CD4-positive, alpha-beta T cell treated with Interleukin-6 for 4 hours (primary cell): ENCODE results near the gene PRKN.

Source experiments
- DNase-seq: peaks from one replicate; pipeline ENCODE4 v3.0.0-alpha.2; 2020; ENCODE audit warnings: mixed read lengths

PRKN gene

DNA sequence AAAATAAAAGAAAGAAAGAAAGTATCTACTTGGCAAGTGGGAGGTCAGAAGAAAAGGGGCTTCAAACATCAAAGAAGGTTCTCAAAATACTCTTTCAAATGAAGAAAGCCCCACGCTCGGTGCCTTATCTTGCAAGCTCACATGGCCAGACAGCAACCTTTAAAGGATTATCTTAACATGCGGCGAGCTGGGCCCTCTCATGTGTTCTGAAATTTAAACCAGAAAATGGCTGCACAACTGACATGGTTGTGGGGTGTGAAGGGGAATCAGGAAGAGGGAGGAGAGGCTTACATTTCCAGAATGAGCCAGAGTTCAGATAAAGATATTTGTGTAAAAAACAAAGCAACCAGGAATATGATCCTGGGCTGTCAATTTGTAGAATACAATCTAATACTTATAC, 363.1 kb downstream of the PRKN start:
- no peak for DNase-seq

DNA sequence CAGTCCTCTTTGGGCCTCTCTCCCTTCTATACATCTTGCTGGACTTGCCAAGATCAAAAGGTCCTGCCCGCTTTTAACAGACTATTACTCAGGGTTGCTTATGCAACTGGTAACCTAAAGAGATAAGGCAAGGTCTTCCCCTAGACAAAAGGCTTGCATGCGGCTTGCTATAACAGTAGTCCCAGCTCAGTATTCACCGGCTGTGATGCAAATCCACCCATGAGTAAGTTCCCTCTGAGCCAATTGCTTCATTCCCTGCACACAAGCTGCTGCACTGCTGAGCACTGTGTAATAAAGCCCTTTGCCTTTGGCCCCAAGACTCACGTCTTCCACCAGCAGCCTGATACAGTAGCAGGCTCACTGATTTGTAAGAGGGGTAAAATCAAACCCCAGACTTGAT, 363.8 kb downstream of the PRKN start:
- DNase-seq, result no peak

DNA sequence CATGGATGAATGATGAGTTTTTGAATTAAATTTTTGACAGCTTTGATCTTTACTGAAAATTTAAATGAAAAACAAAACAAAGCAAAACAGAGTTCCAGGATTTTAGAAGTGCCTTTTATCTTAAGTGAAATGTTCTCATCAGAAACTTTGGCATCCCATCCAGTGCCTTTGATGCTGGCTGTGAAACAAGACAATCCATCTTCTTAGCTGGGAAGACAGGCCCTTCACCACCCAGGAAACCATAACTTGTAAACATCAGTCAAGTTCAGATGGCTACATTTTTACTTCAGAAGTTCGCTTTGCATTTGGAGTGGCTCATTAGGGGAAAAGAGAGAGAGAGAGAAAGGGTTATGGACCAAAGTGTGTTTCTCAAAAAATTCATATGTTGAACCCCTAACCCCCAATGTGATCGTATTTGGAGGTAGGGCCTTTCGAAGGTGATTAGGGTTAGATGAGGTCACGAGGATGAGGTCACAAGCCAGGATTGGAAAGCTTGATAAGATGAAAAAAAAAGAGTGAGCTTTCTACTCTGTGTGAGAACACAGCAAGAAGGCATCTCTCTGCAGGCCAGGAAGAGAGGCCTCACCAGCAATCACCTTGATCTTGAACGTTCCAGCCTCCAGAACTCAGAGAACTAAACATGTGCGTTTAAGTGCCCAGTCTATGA, 366.5 kb downstream of the PRKN start:
- no peak for DNase-seq

DNA sequence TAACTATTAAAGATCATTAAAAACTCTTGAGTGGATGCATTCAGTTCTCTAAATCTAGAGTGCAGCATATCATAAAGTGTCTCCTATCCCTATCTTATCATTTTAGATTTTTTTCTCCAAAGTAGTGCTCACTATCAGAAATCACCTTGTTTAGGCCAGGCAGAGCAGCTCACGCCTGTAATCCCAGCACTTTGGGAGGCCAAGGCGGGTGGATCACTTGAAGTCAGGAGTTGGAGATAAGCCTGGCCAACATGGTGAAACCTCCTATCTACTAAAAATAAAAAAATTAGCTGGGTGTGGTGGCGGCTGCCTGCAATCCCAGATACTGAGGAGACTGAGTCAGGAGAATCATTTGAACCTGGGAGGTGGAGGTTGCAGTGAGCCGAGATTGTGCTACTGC, 368.9 kb downstream of the PRKN start:
- no peak for DNase-seq

DNA sequence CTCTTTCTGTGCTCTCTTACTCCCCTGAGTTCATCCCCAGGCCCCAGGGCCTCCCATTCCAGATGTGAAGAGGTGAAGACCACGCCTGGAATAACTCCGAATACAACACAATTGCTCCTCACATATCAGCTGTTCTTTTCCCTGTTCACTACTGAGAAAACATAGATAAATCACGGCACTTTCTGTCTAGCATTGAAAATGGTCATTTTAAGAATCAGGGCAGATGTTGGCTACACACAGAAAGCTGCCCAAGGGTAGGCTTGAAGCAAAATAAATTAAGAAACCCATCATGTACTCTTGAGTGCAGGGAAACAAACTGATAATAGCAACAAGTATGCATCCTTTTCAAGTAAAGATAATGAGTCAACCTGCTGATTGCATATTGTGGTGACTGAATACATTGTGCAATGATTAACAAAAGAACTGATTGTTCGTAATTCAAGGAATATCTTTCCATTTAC, 382.5 kb downstream of the PRKN start:
- DNase-seq, result no peak

DNA sequence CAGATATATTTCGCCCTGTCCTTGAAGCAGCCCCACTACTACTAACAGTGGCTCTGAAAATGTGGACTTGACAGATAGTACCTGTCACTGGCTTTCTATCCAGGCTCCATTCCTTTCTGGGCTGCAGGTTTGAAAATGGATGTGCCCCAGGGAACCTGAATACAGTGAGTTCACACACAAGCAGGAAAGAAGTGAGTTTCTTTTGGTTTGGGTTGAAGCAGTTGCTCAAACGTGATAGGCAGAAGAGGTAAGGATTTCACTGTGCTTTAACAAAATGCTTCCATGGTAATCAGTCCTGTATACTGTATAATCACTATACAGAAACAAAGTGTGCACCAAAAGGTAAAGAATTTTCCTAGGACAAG, 382.9 kb downstream of the PRKN start:
- DNase-seq, result no peak

DNA sequence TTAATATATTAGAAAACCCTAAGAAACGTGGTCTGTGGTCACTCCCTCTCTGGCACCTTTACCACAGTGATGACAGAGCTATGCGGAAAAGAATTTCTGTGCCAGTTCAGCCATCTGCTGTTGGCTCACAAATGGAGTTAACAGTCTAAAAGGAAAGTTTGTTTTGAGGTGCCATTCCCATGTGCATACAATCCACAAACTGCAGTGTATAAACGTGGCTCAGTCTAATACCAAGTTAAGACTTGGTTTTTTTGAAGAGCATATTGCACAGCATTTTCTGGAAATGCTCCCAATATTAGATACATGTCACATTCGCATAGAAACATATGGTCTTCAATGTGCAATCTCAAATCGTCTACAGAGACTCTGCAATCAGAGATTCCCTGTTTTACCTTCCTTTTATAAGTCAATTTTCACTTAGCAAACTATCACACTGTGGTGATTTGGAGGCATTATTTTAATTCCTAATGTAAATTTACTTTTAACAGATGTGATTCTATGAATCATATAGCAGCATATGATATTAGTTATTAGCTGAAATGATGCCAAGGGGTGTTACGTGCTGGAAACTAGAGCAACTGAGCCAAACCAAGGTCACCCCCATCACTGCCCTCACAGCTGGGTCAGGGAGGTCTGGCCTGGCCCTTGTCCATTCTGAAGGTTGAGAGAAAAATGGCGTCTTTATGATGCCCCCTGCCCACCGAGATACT, 383.5 kb downstream of the PRKN start:
- no peak for DNase-seq

DNA sequence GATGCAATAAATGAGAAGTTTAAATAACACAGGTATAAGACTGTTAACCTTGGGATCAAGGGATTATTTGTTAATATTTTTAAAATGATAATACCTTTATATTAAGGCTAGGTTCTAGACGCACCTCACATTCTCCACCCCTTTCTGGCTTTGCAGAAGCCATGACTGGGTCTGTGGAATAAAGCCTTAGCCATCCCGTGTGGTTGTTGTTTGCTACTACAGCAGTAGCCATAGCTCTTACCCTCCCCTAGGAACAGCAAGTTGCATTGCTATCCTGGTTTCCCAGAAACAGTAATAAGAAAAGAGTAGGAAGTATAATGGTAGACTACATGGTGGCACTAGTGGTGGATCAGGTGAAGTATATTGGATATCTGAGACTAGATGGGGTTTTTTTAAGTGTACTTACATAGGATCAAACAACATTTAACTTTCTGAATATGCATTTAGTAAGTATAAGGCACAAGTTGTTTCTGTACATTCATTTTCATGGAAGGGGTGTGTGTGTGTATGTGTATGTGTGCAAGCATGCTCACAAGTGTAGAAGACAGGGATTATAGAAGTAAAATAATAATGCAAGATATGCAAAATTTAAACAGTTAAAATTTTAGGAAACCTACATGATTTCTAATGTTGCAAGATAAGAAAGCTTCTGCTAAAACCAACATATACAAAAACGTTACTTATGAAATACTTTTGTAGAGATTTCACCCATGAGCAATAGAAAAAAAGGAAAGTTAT, 384.2 kb downstream of the PRKN start:
- DNase-seq, result no peak

DNA sequence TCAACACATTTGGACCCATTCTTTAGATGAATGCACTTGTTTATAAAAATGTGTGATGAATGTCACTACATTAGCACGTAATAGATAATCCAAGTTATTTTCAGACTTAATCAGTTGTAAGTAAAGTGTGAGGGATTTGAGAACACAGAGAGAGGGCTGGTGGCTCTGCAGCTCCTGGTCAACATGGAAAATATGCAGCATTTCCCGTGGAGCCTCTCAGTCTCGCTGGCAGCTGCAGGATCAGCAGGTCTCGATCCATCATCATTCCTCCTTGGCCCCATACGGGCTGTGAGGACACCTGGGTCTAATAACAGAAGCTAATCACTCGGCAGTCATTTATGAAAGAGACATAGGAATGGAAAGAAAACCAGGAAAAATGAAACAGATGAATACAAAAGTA, 390.2 kb downstream of the PRKN start:
- no peak for DNase-seq

DNA sequence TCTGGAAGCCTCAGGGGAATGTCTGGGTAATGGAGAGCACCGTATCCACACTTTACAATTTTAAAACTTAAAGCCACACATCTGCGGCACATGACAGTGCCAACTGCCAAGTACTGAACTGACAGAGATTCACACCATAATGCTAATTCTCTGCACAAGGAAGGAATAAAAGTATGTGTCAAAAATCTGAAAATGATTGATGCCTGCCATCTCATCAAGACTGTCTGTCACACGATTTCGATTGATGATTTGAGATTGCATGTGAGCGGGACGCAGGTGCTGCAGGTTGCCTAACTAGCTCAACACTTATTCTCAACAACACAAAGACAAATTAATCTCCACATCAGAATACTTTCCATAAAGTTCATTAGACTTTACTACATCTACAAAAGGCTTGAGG, 391.2 kb downstream of the PRKN start:
- no peak for DNase-seq

DNA sequence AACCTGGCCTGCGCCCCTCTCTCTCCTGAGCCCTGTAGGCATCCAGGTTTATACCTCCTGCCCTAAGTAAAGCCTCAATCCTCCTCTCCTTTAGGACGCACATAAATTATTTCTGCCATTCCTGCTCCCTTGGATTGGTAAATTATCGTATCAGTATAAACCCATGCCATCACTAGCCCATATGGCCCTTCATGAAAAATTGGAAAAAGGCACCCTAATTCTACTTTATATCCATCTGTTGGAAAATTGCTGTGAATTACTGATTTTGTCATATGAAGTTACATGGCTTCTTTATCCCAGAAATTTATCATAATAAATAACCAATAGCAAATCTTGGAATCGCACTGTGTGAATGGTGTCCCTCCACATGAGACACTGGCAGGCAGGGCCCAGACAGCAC, 395.2 kb downstream of the PRKN start:
- DNase-seq, result no peak

DNA sequence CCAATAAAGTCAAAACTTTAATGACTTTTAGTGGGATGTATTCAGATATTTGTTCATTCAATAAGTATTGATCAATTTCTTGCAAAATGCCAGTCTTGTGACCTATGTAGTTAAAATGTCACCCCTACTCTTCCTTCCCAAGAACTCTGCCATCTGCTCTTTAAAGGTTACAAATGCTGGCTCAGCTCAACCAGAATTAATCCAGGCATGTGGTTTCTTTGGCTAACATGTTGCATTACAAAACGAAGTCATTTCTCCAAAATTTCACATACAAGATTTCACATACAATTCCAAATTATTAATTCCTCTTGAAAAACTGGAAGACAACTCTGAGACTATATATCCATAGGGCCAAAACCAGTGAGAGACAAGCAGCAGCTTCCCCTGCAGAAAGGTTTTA, 395.7 kb downstream of the PRKN start:
- DNase-seq, result no peak

DNA sequence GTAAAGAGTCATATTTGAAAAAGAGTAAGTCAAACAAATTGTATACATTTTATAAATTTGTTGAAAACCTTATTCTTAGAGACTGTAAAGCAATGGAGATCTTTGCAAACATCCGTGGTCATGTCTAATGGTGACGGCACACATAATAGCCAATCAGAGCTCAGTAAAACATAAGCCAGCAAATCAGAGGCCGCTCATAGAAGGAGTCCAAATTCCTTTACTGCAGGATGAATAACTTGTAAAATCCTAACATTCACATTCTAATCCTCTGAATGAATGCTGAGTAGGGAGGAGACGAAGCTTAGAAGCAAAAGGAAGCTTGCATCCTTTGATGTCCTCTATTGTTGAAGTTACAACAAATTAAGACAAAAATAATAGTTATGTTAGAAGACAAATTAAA, 401.7 kb downstream of the PRKN start:
- no peak for DNase-seq

DNA sequence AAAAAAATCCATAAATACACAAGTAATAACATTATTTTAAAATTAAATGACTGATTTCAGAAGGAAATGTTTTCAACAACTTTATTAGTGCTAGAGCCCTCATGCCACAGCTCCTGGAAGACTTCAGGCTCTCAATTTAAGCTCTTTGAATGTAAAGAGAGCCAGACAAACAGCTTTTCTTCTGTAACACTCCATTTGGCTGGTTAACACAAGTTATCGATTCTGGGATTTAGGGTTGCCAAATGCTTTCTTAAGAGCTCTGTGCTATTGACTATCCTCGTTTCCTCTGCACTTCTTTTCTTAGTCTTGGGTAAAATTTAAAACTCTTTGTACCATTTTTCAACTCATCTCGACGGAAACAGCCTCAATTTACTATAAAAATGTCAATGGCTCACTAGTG, 402.5 kb downstream of the PRKN start:
- DNase-seq, result no peak

DNA sequence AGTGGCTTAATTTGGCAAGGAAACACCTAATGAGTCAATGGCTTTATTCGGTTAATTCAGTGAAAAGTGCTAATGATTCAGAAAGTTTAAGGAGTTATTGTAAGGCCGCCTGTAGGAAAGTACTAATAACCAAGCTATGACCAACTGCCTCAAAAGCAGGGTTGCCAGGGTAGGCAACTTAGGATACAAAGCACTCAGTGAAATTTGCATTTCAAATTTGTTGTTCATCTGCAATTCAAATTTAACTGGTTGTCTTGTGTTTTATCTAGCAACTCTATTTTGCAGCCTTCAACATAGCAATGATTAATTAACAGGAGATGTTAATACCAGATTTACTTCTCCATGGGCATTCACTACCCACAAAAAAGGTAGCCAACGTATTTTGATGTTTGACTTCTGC, 412.3 kb downstream of the PRKN start:
- no peak for DNase-seq

DNA sequence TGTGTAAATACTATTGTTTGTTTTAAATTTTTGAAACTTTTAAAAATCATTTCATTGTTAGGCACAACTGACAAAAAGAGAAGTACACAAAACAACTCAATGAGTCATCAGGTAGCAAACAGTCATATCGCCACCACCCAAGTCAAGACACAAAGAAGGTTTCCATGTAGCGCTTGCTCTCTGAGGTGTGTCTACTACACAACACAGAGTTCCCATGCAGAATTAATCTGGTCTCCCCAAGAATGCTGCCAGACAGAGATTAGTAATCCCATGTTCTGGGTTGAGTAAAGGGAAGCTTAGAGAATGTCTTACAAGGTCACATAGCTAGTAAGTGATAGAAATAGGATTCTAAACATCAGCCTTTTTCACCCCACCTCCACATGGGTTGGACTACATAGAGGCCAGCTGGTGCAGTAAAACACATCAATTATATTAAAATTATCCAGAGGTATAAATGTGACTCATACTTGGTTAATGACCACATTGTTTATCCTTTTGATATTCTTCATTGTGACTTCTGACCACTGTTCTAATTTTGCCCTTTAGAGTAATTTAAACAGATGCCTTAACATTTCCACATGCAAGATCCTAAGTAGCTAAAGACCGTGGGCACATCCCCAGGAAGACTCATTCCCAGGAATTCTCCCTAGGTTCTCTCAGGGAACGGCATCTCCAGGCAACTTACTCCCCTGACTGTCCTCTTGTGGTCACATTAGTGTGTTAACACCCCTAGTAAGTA, 413.5 kb downstream of the PRKN start:
- no peak for DNase-seq

DNA sequence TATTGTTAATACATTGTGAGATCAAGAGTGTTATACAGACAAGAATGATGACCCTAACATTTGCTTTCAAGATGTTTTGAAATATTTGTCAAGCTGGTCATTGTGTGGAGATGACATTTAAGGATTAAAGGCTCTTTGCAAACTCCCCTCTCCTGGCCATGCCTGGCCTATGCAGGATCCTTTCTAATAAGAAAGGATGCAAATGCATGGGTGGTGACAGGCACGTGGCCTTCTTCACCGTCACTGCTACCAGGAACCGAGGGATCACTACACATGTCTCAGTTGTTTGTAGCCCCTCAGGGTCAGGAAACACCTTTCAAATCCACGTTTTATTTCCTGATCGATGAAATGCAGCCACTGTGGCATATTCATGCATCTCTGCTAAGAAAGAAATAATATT, 419.7 kb downstream of the PRKN start:
- DNase-seq, result no peak

DNA sequence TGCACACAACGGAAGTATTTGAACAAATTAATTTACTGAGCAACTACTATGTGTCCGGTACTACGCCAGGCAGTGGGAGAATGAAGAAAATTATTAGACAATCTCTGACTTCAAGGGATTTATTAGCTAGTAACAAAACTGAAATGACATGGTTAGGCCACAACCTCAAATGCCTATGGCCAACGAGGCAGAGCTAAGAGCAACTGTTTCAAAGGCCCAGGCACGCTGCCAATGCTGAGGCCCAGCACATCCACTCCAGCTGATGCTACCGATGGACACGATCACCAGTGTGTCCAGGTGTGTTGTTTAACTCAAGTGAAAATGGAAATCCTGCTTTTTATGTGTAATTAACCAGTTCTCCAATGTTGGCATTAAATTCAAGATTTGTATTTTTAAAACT, 420.9 kb downstream of the PRKN start:
- no peak for DNase-seq

DNA sequence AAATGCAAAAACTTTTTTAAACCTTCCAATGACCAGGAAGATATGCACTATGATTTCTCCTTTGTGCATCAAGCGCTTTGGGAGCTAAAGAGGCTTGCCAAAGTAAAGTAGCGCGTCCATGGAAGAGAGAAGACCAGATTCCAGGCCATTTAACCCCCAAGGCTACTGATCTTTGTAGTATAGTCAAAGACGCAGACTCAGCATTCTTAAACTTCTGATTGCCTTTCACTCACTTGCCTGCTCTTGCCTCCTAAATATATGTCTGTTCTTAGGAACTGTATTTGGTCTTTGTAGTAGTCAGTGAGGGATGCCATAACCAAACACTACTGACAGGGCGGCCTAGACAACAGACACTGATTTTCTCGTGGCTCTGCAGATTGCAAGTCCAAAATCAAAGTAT, 426.4 kb downstream of the PRKN start:
- DNase-seq, result no peak

DNA sequence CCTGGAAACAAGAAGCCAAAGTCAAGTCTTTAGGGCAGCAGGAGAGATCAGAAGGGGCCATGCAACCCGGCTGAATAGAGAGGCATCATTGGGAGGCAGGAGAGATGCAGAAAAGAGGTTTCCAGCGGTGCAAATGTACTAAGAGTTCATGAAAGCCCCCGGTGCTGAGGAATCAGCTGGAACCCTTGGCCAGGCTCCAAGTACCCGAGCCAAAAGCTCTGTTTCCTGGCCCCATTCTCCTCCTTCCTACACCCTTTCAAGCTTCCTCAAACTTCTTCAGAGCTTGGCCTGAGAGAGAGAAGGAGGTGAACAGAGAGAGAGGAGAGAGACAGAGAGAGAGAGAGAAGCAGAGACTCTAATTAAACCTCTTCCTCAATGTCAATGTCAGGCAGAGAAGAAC, 433.5 kb downstream of the PRKN start:
- DNase-seq, result no peak

DNA sequence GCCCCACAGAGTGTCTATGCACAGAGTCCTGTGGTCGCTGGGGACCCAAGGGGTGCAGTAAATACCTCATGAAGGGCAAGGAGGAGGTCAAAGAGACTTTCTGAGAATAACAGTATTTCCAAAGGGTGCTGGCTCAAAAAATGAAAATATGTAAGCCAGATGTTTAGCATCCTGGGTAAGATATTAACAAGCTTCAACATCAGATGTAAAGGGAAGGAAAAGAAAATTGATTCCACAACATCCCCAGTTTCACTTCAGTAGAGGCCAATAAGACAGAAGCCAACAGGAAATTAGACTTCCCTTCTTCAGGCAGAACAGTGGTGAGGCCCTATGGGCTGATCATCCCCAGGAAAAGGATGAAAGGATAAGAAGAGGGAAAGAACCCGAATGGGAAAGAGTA, 434.7 kb downstream of the PRKN start:
- no peak for DNase-seq

DNA sequence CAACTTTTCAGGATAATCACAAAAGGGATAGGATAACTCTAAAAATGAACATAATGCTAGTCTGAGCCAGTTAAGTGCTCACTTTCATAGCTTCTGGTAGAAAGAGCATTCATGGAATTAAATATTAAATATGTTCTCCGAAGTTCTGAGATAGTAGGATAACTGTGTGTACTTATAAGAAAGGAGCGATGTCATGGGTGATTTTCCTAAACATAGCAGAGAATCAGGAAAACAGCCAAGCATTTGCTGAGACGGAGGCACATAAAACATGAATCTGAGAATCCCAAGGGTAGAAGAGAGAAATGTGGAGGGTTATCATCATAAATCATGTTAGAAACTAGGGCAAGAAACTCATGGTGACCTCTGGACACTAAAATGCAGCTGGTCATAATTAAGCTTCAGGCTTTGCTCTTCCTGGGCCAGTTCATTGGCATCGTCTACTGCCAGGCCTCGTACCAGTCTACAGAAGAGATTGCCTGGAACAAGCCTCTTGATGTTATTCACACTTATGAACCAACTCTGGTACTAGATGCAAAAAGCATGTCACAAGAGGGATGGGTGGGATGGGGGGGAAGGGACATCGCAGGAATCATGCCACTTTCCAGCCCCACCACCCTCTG, 436.6 kb downstream of the PRKN start:
- DNase-seq, result no peak

DNA sequence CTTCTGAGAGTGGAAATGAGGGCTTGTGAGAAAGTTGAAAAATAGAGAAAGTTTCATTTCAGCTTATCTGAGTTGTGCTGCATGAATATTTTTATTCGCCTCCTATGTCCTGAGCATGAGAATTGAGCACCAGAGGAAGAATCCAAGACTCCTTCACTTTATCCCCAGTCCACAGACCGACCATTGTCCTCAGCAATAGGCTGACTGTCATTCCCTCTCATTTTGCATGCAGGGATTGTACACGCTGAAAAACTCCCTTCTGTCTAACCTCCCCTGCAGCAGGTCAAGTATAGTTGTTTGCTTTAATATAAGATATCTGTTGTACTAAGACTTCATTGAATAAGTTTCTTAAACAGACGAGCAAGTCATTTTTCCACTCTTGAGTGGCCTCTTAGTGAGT, 437.6 kb downstream of the PRKN start:
- no peak for DNase-seq
